GM12875 (cell line): ENCODE measurements around the gene ZFP36L2.

Experiments
- H3K4me3 ChIP-seq: one replicate; pipeline ENCODE4 v1.5.1; 2011; ENCODE audit warnings: low read depth, low read length, control low read depth
- TF ChIP-seq, protein P1 (sequence below): IDR thresholded peaks from 2 replicates; pipeline ENCODE4 v1.5.1; 2011; ENCODE audit warnings: low read depth, mild to moderate bottlenecking, control low read depth, inconsistent platforms, low read length, moderate library complexity, borderline replicate concordance; ENCODE audit not compliant: insufficient read depth

Gene ZFP36L2

GRCh38 chr2:43199492-43200488 lies 26.6 kb downstream of the ZFP36L2 start:
- TF ChIP-seq, protein P1, sequence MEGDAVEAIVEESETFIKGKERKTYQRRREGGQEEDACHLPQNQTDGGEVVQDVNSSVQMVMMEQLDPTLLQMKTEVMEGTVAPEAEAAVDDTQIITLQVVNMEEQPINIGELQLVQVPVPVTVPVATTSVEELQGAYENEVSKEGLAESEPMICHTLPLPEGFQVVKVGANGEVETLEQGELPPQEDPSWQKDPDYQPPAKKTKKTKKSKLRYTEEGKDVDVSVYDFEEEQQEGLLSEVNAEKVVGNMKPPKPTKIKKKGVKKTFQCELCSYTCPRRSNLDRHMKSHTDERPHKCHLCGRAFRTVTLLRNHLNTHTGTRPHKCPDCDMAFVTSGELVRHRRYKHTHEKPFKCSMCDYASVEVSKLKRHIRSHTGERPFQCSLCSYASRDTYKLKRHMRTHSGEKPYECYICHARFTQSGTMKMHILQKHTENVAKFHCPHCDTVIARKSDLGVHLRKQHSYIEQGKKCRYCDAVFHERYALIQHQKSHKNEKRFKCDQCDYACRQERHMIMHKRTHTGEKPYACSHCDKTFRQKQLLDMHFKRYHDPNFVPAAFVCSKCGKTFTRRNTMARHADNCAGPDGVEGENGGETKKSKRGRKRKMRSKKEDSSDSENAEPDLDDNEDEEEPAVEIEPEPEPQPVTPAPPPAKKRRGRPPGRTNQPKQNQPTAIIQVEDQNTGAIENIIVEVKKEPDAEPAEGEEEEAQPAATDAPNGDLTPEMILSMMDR, result no peak

GRCh38 chr2:43198263-43198662 lies 28.1 kb downstream of the ZFP36L2 start:
- TF ChIP-seq, protein P1, result no peak
- no peak overlapping the region for H3K4me3 ChIP-seq

More at GRCh38 chr2:43199492-43200488, 26.6 kb downstream of the ZFP36L2 start:
- no peak overlapping the region for H3K4me3 ChIP-seq

- no peak overlapping the region for H3K4me3 ChIP-seq
- TF ChIP-seq, protein P1, result no peak
Observed at GRCh38 chr2:43197588-43197896, 28.9 kb downstream of the ZFP36L2 start.

DNA sequence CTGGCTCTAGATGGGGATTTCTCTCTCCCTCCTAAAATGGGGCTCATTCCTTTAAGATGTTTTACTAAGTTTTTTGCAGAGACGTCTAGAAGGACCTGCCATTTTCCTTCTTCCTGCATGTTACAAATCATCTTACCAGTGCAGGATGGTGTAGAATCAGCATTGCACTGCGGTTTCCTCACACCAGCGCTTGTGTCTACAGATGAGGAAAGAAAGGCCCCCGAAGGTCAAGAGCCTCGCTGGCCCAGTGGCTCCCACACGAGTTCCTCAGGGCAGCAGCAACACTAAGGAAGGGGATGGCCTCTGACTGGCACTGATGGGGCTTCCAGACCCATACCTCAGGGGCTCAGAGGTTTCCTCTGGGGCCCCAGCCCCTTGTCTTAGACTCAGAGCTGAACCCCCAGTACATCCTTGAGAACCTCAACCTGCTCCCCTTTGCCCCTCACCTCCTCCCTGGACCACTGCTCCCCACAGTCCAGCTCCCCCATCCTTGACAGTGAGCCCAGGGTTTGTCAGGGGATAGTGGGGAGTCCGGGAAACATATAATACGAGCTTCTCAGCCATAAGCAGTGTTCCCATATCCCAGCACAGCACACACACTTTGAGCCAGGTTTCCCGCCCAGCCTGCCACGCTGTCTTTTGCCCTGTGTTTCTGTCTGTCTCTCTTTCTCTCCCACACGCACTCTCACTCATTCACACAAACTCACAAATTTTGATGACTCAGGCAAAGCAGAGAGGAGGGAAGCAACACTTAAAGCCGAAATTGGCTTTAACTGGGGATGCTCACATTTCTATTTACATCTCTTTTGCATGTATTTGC lies 29.4 kb downstream of the ZFP36L2 start:
- no peak overlapping the region for H3K4me3 ChIP-seq
- TF ChIP-seq, protein P1, result no peak

GRCh38 chr2:43194121-43194869 lies 32.1 kb downstream of the ZFP36L2 start:
- no peak overlapping the region for H3K4me3 ChIP-seq
- TF ChIP-seq, protein P1, result no peak

DNA sequence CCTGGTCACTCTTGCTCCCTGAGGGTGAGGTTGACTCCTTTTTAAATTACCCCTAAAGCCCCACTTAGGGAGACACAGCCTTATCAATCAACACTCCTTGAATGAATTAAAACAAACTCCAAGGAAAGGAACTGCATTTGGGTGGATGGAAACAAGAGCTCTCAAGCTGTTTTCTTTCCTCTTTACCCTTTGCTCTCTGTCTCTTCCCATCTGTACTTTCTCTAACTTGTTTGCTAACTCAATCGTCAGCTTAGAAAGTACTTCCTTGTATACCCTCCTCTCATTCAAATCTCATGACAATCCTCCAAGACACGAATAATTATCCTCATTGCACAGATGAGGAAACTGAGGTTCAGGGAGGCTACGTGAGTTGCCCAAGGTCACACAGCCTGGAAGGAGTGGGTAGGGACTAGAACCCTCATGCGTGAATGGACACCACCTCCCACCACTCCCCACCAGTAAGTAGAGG lies 32.7 kb downstream of the ZFP36L2 start:
- no peak overlapping the region for H3K4me3 ChIP-seq
- TF ChIP-seq, protein P1, result no peak
